T-helper 2 cell treated with Interferon-gamma antibody and Interleukin-4, amounts not matched to agents 100 ng/mL and 5 ng/mL, for 36 hours (primary cell): ENCODE results near the gene PCDHB7. TPM values are rescaled to one million over a fixed set of nuclear protein-coding genes. Genes with fewer than 3 reads are reported as not detected.
"Not testable (repeated sequence)": the region's sequence is repeated elsewhere in the genome, so short reads cannot be mapped to it uniquely, and the experiment has no call there.

Source experiments
- intact Hi-C: fragments of 100-400 bp; cut with micrococcal nuclease; formaldehyde crosslinking; loops from one replicate; pipeline ENCODE4 v1.15.1; 2023
- total RNA-seq: library from RNA; stranded (reverse); gene quantifications from 2 replicates; pipeline ENCODE4 v1.2.3, GENCODE V29; 2022

Gene PCDHB7
- not detected in 2 replicates for total RNA-seq

DNA sequence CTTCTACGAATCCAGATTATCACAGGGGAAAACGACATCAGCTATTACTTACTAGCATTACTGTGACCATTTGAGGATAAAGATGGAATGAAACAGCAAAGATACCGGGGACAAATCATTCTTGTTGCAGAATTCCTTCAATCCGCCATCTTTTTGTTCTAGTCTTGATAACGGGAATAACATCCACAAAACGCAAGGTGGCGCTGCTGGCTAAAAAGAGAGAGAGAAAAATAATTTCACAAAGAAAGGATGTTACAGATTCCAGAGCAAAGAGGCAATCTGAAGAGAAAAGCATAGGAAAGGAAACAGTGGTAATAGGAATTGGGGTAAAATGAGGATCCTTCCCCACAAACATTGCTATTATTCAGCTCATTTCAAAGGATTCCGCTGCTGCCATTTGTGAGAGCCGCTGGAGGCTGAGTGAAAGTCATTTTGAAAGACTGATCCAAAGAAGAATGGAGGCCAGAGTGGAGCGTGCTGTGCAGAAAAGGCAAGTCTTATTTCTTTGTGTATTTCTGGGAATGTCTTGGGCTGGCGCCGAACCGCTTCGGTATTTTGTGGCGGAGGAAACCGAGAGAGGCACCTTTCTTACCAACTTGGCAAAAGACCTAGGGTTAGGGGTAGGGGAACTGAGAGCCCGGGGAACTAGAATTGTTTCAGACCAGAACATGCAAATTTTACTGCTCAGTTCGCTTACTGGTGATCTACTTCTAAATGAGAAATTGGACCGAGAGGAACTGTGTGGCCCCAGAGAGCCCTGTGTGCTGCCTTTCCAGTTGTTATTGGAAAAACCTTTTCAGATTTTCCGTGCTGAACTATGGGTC, at the start of gene PCDHB7:
Gene PCDHB7, plus strand, starts transcription at position 264 of the 824 bp plus-strand sequence. Its CDS starts 192 bp downstream, at position 456.
- intact Hi-C loops, result no loop called here

DNA sequence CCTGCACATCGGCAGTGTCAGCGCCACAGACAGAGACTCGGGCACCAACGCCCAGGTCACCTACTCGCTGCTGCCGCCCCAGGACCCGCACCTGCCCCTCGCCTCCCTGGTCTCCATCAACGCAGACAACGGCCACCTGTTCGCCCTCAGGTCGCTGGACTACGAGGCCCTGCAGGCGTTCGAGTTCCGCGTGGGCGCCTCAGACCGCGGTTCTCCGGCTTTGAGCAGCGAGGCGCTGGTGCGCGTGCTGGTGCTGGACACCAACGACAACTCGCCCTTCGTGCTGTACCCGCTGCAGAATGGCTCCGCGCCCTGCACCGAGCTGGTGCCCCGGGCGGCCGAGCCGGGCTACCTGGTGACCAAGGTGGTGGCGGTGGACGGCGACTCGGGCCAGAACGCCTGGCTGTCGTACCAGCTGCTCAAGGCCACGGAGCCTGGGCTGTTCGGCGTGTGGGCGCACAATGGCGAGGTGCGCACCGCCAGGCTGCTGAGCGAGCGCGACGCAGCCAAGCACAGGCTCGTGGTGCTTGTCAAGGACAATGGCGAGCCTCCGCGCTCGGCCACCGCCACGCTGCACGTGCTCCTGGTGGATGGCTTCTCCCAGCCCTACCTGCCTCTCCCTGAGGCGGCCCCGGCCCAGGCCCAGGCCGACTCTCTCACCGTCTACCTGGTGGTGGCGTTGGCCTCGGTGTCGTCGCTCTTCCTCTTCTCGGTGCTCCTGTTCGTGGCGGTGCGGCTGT, 48.9 kb upstream of the PCDHB7 start:
- intact Hi-C loops, result not testable (repeated sequence)

DNA sequence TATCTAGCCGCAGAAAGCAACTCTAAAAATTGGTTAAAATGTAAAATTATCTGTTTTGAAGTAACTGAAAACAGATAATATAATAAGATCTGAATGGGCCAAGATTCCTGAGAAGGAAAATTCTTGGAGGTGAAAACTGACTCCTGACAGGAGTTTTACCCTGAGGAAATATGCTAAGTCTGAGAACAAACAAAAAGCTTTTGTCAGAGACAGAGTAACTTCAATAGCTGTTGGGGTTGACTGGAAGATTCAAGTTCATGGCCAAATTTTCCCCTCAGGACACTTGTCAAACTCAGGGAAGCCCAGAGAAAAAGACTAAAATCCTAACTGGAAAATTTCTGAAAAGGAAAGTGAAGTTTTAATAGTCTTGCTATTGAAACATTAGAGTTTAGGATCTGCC, 45.1 kb upstream of the PCDHB7 start:
- intact Hi-C loops, result no loop called here

DNA sequence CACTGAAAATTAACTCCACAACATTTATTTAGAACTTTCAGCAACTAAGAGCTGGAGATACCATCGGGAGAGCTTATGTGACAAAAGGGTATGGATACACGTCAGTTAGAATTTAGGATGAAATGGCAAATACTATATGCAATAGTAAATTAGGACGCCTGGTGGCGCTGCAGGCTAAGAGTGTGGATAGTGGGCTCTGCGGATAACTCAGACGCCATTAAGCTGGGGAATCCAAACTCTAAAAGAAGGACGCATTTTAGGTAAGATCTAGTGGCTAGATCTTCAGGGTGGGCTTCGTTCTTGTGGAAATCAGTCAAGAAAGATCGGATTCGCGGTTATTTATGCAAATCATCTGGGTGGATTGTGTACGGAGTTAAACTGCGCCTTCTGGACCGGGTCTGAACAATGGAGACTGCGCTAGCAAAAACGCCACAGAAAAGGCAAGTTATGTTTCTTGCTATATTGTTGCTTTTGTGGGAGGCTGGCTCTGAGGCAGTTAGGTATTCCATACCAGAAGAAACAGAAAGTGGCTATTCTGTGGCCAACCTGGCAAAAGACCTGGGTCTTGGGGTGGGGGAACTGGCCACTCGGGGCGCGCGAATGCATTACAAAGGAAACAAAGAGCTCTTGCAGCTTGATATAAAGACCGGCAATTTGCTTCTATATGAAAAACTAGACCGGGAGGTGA, 37.3 kb upstream of the PCDHB7 start, which contains the start of gene PCDHB5:
Gene PCDHB5, plus strand, starts transcription at position 177 of the 688 bp plus-strand sequence. Its CDS starts 229 bp downstream, at position 406.
- intact Hi-C loops, result no loop called here

DNA sequence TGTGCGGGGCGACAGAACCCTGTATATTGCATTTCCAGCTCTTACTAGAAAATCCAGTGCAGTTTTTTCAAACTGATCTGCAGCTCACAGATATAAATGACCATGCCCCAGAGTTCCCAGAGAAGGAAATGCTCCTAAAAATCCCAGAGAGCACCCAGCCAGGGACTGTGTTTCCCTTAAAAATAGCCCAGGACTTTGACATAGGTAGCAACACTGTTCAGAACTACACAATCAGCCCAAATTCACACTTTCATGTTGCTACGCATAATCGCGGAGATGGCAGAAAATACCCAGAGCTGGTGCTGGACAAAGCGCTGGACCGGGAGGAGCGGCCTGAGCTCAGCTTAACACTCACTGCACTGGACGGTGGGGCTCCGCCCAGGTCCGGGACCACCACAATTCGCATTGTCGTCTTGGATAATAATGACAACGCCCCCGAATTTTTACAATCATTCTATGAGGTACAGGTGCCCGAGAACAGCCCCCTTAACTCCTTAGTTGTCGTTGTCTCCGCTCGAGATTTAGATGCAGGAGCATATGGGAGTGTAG, 36.7 kb upstream of the PCDHB7 start:
- intact Hi-C loops, result no loop called here

DNA sequence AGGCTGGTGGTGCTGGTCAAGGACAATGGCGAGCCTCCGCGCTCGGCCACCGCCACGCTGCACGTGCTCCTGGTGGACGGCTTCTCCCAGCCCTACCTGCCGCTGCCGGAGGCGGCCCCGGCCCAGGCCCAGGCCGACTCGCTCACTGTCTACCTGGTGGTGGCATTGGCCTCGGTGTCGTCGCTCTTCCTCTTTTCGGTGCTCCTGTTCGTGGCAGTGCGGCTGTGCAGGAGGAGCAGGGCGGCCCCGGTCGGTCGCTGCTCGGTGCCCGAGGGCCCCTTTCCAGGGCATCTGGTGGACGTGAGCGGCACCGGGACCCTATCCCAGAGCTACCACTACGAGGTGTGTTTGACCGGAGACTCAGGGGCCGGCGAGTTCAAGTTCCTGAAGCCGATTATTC, 35.1 kb upstream of the PCDHB7 start:
- intact Hi-C loops, result not testable (repeated sequence)

DNA sequence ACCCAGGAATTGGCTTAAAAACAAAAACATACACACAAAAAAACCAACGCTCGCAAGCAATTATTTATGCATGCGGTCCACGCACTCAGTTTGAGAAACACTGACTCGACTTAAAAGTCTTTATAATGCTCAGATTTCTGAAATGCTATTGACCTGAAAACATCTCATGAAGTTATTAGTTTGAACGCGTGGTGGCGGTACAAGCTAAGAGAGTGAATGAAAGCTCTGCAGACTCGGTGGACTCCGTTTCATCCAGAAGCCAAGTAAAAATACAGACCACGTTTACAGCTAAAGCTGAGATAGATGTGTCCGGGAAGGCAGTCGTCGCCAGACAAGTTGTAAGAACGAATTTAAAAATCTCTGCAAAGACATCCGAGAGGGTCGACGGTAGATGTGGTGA, 22.6 kb upstream of the PCDHB7 start, which contains the start of gene PCDHB6:
Gene PCDHB6, plus strand, starts transcription at position 246 of the 400 bp plus-strand sequence. CDS start 201 bp downstream, outside the sequence.
- intact Hi-C loops, result no loop called here

DNA sequence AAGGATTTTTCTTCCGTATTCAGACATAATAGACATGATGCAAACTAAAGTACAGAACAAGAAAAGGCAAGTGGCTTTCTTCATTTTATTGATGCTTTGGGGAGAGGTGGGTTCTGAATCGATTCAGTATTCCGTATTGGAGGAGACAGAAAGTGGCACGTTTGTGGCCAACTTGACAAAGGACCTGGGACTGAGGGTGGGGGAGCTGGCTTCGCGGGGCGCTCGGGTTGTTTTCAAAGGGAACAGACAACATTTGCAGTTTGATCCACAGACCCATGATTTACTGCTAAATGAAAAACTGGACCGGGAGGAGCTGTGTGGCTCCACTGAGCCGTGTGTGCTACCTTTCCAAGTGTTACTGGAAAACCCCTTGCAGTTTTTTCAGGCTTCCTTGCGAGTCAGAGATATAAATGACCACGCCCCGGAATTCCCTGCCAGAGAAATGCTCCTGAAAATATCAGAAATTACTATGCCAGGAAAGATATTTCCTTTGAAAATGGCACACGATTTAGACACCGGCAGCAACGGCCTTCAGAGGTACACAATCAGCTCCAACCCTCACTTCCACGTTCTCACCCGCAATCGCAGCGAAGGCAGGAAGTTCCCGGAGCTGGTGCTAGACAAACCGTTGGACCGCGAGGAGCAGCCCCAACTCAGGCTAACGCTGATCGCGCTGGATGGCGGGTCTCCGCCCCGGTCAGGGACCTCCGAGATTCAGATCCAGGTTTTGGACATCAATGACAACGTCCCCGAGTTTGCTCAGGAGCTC, 22.0 kb upstream of the PCDHB7 start:
- intact Hi-C loops, result no loop called here

DNA sequence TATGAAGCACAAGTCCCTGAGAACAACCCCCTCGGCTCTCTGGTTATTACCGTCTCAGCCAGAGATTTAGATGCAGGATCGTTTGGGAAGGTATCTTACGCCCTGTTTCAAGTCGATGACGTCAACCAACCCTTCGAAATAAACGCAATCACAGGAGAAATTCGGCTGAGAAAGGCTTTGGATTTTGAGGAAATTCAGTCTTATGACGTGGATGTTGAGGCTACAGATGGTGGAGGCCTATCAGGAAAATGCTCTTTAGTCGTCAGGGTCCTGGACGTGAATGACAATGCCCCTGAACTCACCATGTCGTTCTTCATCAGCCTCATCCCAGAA, 21.5 kb upstream of the PCDHB7 start:
- intact Hi-C loops, result no loop called here

DNA sequence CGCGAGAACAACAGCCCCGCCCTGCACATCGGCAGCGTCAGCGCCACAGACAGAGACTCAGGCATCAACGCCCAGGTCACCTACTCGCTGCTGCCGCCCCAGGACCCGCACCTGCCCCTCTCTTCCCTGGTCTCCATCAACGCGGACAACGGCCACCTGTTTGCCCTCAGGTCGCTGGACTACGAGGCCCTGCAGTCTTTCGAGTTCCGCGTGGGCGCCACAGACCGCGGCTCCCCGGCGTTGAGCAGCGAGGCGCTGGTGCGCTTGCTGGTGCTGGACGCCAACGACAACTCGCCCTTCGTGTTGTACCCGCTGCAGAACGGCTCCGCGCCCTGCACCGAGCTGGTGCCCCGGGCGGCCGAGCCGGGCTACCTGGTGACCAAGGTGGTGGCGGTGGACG, 20.8 kb upstream of the PCDHB7 start:
- intact Hi-C loops, result not testable (repeated sequence)

DNA sequence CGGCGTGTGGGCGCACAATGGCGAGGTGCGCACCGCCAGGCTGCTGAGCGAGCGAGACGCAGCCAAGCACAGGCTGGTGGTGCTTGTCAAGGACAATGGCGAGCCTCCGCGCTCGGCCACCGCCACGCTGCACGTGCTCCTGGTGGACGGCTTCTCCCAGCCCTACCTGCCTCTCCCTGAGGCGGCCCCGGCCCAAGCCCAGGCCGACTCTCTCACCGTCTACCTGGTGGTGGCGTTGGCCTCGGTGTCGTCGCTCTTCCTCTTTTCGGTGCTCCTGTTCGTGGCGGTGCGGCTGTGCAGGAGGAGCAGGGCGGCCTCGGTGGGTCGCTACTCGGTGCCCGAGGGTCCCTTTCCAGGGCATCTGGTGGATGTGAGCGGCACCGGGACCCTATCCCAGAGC, 20.3 kb upstream of the PCDHB7 start:
- intact Hi-C loops, result not testable (repeated sequence)

DNA sequence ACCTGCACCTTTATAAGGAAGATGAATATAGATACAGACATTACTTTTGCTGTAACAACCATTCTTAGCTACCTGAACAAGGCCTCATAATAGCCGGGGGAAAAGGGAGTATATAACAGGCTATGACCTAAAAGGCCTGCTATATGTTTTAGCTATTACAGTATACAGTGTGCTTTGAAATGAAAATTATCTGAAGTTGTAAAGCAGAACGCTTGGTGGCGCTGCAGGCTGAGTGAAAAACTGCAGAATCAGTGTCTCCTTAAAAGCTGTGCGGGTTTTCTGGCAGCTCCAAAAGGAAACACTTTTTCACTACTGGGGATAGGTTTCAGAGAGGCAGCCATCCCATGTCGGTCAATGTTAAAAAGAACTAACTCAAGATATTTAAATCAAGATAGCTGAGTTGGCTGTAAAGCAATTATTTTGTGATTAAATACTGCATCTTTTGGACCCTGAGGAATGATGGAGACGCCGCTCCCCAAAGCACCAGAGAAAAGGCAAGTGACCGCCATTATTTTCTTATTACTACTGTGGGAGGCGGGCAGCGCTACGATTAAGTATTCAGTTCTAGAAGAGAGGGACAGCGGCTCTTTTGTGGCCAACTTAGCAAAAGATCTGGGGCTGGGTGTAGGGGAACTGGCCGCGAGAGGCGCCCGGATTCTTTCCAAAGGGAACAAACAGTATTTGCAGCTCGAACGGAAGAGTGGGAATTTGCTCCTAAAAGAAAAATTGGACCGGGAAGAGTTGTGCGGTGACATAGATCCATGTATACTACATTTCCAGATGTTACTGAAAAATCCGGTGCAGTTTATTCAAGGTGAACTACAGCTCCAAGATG, 16.7 kb upstream of the PCDHB7 start:
- intact Hi-C loops, result no loop called here

DNA sequence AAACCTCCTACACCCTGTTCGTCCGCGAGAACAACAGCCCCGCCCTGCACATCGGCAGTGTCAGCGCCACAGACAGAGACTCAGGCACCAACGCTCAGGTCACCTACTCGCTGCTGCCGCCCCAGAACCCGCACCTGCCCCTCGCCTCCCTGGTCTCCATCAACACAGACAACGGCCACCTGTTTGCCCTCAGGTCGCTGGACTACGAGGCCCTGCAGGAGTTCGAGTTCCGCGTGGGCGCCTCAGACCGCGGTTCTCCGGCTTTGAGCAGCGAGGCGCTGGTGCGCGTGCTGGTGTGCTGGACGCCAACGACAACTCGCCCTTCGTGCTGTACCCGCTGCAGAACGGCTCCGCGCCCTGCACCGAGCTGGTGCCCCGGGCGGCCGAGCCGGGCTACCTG, 15.1 kb upstream of the PCDHB7 start:
- intact Hi-C loops, result not testable (repeated sequence)

DNA sequence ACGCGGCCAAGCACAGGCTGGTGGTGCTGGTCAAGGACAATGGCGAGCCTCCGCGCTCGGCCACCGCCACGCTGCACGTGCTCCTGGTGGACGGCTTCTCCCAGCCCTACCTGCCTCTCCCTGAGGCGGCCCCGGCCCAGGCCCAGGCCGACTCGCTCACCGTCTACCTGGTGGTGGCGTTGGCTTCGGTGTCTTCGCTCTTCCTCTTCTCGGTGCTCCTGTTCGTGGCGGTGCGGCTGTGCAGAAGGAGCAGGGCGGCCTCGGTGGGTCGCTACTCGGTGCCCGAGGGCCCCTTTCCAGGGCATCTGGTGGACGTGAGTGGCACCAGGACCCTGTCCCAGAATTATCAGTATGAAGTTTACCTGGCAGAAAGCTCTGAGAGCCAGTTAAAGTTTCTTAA, 14.5 kb upstream of the PCDHB7 start:
- intact Hi-C loops, result not testable (repeated sequence)

DNA sequence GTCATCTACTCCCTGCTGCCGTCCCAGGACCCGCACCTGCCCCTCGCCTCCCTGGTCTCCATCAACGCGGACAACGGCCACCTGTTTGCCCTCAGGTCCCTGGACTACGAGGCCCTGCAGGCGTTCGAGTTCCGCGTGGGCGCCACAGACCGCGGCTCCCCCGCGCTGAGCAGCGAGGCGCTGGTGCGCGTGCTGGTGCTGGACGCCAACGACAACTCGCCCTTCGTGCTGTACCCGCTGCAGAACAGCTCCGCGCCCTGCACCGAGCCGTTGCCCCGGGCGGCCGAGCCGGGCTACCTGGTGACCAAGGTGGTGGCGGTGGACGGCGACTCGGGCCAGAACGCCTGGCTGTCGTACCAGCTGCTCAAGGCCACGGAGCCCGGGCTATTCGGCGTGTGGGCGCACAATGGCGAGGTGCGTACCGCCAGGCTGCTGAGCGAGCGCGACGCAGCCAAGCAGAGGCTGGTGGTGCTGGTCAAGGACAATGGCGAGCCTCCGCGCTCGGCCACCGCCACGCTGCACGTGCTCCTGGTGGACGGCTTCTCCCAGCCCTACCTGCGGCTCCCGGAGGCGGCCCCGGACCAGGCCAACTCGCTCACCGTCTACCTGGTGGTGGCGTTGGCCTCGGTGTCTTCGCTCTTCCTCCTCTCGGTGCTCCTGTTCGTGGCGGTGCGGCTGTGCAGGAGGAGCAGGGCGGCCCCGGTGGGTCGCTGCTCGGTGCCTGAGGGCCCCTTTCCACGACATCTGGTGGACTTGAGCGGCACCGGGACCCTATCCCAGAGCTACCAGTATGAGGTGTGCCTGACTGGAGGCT, 2.1 kb downstream of the PCDHB7 start:
- intact Hi-C loops, result not testable (repeated sequence)

DNA sequence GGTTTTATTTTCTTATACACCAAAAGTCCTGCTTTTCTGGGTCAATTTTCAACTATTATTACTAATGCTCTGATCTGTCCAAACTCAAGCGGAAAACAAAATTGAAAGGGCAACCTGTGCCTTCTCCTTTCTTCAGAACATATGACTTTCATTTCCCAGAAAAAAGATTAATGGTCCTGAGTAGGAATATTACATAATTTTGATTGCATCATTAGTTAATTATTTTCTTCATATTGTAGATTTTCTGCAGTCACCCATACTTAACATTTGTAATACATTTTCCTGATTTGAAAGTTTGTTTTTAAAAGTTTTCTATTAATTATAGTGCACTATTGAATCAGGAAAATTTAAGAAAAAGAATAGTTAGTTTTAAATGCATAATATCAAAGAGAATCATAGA, 3.5 kb downstream of the PCDHB7 start:
- intact Hi-C loops, result no loop called here

DNA sequence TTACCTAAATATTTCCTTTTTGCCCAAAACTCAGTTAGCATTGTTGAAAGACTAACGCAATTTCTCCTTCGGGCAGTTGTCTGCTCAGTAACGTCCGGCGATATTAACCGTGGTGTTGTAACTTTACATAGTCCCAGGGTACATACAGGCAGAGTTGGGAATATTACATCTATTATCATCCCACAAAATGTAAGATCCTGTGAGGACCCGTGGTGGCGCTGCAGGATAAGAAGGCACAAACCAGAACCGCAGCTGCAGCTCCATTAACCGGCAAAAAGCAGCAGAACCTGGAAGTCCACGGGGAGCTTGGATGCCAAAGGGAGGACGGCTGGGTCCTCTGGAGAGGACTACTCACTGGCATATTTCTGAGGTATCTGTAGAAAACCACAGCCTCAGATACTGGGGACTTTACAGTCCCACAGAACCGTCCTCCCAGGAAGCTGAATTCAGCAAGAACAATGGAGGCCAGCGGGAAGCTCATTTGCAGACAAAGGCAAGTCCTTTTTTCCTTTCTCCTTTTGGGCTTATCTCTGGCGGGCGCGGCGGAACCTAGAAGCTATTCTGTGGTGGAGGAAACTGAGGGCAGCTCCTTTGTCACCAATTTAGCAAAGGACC, 5.2 kb downstream of the PCDHB7 start, which contains the start of gene PCDHB8:
Gene PCDHB8, plus strand, starts transcription at position 214 of the 615 bp plus-strand sequence. Its CDS starts 245 bp downstream, at position 459.
- intact Hi-C loops, result not testable (repeated sequence)

DNA sequence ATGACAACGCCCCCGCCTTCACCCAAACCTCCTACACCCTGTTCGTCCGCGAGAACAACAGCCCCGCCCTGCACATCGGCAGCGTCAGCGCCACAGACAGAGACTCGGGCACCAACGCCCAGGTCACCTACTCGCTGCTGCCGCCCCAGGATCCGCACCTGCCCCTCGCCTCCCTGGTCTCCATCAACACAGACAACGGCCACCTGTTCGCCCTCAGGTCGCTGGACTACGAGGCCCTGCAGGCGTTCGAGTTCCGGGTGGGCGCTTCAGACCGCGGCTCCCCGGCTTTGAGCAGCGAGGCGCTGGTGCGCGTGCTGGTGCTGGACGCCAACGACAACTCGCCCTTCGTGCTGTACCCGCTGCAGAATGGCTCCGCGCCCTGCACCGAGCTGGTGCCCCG, 6.9 kb downstream of the PCDHB7 start:
- intact Hi-C loops, result not testable (repeated sequence)
